Daoy (cell line): Measurements from ENCODE around the gene JADE3. TPM values are rescaled to one million over a fixed set of nuclear protein-coding genes. Genes with fewer than 3 reads are reported as not detected.
"Not testable (repeated sequence)": the region's sequence is repeated elsewhere in the genome, so short reads cannot be mapped to it uniquely, and the experiment has no call there.

ENCODE experiments used
- DNase-seq: peaks from one replicate; pipeline ENCODE4 v3.0.0-alpha.2; 2015; ENCODE audit warnings: low read depth
- total RNA-seq: library from RNA; depleted of rRNA; stranded (reverse); fragments of >200 nt; shearing (Covaris generic); gene quantifications from 2 replicates; pipeline ENCODE4 v1.2.3, GENCODE V29; 2014

Gene JADE3
- total RNA-seq, 1 experiment from 2014 or later: 9.7 TPM

DNA sequence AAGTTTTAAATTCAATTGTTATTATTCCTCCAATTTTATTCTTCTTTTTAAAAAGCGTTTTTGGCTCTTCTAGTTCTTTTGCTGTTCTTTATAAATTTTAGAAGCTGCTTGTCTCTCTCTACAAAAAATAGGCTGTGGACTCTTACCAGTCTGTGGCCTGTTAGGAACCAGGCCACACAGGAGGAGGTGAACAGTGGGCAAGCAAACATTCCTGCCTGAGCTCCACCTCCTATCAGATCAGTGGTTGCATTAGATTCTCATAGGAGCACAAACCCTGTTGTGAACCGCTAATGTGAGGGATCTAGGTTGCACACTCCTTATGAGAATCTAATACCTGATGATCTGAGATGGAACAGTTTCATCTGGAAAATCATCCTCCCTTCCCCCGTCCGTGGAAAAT lies 23.1 kb downstream of the JADE3 start:
- no peak for DNase-seq

DNA sequence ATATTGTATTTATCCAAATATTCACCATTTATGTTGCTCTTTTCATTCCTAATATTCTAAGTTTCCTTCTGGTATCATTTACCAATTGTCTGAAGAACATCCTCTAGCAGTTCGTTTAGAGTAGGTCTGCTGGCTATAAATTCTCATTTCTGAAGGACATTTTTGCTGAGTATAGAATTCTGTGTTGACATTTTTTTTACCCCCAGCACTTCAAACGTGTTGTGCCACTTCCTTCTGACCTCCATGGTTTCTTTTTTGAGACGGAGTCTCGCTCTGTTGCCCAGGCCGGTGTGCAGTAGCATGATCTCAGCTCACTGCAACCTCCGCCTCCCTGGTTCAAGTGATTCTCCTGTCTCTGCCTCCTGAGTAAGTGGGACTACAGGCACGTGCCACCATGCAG lies 26.4 kb downstream of the JADE3 start:
- DNase-seq: no peak

DNA sequence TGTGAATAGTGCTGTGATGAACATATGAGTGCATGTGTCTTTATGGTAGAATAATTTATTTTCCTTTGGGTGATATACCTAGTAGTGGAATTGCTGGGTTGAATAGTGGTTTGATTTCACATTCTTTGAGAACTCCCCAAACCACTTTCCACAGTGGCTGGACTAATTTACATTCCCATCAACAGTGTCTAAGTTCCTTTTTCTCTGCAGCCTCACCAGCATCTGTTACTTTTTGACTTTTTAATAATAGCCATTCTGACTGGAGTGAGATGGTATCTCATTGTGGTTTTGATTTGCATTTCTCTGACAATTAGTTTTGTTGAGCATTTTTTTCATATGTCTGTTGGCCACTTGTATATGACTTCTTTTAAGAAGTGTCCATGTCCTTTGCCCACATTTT lies 29.1 kb downstream of the JADE3 start:
- DNase-seq: no peak

DNA sequence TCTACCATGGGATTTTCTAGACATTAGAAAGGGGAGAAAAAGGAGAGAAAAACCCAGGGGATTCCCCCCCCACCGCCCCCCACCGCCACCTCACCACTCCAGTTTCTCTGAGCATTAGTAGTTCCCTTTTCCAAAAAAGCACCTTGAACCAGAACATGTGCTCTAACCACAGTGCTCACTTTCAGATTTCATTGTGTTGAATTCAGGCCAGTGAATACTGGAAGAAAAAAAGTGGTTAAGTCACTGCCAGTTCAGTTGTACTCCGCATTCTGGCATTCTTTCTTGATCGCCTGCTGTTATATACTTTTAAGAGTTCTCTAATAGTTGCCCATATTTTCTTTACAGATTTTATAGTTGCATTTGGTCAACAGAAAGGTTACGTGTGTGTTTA lies 40.9 kb downstream of the JADE3 start:
- DNase-seq: no peak

DNA sequence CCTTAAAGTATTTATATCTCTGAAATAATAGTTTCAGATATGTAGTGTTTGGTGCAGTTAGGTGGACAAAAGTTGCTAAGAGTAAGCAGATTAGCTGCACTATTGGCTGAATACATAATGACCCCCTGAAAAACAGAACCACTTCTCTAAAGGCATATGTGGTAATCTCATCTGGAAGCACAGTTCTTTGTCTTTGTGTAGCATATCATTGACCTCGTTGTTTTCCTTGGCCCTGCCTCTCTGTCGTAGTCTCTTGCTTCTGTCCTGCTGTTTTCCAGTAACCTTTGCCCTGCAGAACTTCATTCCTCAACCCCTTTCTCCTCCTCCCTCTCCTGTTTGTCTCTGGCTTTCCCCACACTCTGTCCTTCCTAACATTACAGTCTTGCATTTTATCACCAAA lies 41.4 kb downstream of the JADE3 start:
- peak; percentile 3 for DNase-seq

DNA sequence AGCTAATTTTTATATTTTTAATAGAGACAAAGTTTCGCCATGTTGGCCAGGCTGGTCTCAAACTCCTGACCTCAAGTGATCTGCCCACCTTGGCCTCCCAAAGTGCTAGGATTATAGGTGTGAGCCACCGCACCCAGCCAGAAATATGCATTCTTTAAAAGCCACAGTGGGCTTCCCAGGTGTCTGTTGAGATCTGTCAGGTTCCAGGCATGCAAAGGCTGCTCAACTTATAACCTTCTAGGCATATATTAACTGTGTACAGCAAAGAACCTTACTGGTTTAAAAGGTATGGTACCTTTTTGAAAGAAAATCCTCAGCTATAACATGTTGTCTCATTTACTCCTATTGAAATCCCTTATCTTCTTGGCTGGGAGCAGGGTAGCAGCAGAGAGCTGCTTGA lies 42.5 kb downstream of the JADE3 start:
- DNase-seq: no peak

DNA sequence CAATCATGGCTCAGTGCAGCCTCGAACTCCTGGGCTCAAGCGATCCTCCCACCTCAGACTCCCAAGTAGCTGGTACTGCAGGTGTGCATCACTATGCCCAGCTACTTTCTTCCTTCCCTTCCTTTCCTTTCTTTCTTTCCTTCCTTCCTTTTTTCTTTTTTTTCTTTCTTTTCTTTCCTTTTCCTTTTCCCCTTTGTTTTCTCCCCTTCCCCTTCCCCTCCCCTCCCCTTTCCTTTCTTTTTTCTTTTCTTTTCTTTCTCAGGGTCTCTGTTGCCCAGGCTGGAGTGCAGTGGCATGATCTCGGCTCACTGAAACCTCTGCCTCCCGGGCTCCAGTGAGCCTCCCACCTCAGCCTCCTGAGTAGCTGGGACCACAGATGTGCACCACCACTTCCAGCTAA lies 44.4 kb downstream of the JADE3 start:
- DNase-seq: not testable (repeated sequence)

DNA sequence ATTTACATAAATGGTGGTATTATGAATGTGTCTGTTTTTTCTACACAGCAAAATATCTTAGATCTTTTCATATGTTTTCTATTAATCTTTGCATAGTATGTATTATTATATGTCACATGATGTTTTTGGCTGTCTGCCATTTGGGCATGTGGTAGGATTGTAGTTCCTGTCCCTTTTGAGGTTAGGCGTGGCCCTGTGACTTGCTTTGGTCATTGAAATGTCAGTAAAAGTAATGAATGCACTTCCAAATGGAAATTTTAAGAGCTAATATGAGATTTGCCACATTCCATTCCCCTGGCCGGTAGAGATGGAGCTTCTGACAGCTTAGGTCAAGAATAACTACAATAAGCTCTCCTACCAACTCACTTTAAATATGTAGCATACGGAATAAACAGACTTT lies 45.1 kb downstream of the JADE3 start:
- no peak for DNase-seq

DNA sequence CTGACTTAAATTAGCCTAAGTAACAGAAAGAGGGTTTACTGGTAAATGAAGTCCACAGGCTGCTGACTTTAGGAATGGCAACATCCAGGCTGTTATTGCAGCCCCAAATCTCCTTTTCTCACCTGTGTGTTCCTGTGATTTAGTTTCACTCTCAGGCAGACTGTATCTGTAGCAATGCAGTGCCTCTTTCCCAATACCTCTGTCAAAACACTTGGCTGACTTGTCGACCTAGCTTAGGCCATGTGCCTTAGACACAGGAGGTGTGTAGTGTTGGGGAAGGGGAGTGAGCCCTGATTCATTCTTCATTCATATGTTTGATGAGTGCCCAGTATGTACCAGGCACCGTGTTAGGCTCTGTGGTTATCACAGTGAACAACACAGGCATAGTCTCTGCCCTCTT lies 46.9 kb downstream of the JADE3 start:
- no peak for DNase-seq

DNA sequence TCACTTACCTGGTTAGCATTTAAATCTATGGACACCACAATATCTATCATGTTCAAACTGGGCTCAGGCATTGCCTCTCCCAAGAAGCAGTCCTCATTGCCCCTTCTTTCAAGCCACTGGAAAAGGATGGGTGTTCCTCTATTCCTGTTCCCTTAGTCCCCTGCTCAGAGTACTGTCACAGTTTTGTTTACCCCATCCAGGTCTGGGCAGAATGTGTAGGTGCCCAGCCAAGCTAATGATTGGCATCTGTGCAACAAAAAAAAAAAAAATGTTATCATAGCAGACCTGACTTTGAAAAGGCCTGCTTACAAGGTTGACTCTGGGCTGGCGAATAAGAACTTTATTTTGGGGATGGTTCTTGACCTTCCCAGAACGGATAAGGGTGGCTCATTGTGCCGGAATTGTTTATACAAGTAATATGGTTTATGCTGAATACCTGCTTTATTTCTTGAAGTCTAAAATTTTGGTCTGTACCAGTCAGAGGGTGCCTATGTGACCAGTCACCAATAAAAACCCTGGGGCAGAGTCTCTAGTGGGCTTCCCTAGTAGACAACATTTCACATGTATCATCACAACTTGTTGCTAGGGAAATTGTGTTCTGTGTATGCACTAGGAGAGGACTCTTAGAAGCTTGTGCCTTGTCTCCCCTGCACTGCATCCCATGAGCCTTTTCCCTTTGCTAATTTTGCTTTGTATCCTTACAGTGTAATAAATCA lies 47.9 kb downstream of the JADE3 start:
- no peak for DNase-seq

DNA sequence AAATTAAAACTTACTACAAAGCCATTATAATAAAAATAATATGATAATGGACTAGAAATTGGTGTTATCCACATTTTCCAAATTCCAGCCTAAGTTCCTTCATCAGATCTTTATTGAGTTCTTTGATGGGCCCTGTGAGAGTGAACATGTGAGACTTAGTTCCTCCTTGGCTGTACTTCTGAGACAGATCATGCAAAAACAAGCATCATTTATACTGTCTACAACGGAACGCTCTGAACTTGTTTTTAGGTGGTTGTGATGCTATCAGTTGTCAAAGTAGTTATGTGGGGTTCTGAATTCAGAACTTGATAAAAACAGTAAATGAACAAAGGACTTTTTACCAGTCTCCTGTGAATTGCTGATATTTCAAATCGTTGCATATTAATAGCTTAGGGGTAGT lies 48.9 kb downstream of the JADE3 start:
- no peak for DNase-seq

DNA sequence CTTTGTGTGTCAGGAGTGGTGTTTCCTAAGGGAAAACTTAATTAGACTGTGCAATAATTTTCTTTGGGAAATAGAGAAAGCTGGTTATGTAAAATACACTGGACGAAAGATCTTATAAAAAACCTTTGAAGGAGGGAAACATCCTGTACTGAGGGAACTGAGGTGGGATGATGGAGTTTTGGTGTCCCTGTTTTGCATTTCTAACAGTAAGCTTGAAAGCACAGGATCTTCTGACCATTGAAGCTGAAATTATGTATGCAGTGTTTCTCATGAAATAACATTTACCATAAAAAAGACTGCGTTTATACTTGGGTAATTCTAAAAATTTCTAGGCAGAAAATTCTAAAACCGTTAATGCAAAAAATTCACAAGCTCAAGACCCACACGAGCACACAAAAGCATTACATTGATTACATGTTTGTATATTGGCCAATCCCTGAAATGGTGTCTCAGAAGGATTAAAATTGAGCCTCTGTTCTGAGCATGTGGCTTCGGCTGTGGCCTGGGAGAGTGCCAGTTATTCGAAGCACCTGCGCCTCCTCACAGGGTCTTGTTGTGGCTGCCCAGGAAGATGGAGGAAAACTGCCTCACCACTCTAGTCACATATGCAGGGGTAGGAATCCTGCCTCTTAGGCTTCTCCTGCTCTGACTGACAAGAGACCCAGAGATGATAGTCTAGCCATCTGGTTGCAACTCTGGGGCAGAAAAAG lies 49.5 kb downstream of the JADE3 start:
- DNase-seq: no peak

DNA sequence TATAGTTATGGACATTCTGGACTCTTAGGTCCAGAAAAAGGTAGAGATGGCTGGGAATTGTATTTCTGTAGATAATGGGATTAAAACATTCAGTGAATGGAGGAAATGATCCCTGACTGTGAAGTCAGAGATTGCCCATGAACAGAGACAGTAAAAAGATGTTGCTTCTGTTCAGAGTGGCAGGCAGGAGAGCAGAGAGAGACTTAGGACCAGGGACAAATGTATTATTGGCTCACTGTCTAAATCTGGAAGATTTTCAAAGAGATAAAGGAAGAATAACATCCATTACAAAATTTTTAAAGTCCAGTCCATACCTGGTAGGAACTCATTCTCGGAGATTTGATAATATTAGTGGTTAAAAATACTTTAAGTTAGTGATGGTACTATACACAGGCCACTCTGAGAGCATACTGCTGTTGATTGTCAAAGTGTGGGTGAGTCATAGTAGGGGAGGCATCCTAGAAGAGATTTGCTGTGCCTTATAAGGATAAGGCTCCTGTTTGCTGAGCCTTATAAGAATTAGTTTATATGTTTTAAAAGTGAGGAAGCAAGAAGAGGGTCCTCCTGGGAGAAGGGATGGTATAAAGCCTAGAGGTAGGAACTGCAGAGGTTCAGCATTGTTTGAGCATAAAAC lies 53.0 kb downstream of the JADE3 start:
- DNase-seq: peak; percentile 2

DNA sequence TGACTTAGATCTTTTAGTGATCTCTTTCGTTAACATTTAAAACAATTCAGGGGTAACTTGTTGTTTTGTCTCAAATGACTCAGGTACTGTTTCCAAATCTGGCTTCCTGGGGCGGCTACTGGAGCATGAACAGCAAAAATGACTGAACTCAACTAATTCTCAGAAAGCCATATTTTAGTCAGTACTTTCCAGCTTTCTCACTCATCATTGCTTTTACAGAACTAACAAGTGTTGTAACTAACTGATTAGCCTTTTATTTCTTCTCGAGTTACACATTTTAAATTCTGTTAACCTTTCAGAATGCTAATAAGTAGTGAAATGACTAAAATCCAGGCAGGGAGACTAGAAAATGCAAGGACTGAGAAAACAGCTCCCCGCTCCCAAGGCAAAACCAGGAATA lies 55.3 kb downstream of the JADE3 start:
- no peak for DNase-seq

DNA sequence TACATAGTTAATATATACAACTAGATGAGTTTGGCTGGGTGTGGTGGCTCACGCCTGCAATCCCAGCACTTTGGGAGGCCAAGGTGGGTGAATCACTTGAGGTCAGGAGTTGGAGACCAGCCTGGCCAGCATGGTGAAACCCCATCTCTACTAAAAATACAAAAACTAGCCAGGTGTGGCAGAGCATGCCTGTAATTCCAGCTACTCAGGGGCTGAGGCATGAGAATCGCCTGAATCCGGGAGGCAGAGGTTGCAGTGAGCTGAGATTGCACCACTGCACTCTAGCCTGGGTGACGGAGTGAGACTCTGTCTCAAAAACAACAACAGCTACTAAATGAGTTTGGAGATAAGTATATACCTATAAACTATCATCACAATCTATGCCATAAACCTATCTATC lies 64.8 kb downstream of the JADE3 start:
- DNase-seq: not testable (repeated sequence)

DNA sequence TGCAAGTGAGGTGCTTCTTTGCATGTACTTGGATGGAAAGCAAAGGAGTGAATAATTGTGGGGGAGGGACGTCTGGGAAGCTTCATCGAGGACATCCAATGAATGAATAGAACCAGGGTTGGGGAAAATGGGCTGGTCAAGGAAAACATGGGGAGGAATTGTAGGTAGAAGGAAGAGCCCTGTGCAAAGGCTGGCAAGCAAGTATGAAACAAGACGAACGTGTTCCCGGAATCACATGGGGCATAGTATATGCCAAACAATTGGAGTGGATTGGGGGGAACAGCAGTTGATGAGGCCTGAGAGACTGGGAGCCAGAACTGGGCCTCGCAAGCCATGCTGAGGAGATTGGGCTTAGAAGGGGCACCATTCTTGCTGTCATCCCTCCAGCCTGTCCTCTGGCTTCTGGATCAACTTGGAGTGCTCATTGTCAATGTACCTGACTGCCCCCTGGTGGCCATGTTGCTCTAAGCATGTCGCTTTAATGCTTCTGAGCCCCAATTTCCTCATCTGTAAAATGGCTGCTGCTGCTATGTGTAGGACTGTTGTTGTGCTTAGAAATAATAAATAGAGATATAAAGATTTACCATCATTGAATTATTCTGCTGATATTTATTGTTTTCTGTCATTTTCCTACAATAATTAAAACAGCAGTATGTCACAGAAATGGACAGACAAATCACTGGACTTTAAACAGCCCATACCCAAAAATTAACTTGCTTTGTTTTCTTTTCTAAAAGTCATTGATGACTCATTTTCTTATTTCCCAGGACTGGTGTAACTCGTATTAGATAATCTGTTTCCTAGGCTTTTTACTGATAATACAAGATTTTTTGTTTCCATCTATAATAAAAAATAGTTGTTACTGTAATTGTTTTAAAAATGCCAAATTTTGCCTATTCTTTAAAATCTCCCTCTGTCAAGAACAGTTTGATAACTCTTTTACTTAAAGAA lies 66.4 kb downstream of the JADE3 start:
- DNase-seq: peak; percentile 73

DNA sequence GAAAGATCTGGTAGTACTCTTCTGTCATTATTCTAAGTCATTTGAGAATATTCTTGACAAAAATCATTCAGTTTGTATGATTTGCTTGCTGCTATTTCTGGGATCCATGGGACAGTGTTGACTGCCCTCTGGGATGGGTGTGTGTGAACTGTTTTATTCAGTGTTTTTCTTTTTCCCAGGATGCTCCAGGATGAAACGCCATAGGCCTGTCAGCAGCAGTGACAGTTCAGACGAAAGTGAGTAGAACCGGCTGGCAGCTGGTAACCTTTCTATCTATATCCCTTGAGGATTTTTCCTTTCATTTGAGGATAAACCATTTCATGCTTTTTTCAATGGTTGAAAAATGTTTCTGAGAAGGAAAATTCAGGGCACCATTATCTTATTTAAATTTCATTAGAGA lies 72.5 kb downstream of the JADE3 start:
- no peak for DNase-seq

DNA sequence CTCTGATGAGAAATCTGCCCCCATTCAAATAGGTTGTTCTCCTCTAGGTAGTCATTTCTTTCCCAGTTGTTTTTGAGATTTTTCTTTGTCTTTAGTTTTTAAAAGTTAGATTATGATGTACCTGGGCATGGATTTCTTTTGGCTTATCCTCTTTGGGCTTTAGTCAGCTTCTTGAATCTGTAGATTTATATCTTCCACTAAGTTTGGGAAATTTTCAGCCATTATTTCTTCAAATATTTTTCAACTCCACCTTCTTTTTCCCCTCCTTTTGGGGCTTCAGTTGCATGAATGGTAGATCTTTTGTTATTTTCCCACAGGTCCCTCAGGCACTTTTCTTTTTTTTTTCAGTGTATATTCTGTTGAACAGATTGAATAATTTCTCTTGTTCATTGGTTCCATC lies 77.3 kb downstream of the JADE3 start:
- DNase-seq: no peak

DNA sequence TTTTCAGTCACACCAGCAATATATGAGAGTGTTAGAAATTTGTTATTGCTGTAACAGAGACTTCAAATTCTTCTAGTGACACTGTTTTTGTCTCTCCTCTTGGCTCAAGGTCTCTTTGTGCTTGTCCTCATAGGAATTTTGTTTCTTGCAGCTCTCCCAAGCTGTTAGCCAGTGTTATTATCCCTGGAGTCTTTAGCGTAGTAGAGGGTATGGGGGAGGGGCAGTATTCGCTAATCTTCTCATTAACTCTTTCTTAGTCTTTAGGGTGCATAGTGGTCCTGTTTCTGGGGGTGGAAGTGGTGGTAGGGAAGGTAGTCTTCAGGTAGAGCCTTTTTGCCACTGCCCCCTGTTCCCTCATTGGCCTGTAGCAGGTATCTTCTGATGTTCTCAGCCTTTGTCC lies 79.4 kb downstream of the JADE3 start:
- DNase-seq: no peak

DNA sequence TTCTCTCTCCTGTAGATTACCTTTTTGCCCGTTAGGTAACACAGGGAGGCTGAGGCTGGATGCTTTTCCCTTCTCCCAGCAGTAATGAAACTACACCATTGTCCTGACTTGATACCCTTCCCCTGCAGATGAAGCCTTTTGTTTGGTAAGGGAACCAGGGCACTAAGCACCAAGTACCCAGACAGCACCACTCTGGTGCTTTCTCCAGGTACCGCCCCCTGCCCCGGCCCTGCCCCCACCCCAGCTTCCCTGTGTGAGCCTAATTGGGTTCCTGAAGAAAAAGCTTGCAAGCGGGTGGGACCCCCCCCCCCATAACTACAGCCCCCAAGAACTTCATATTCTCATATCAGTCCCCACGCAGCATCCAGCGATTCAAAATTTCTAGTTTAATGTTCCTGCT lies 79.8 kb downstream of the JADE3 start:
- DNase-seq: no peak

DNA sequence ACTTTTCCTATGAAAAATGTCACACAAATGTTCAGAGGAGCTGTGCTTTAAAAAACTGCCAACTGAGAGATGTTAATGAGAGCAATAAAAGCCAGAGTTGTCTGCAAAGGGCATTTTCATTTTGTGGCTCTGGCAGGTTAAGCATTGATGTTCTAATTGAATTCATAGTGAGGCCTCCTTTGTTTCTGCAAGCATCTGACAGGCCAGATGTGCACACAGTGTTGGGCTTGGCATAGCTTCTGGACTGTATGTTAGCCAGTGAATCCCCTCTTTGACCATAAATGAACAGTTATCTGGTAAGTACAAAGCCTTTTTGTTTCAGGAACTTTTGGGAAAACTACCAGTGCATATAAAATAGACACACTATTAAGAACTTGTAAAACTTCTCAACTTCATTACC lies 81.9 kb downstream of the JADE3 start:
- no peak for DNase-seq

DNA sequence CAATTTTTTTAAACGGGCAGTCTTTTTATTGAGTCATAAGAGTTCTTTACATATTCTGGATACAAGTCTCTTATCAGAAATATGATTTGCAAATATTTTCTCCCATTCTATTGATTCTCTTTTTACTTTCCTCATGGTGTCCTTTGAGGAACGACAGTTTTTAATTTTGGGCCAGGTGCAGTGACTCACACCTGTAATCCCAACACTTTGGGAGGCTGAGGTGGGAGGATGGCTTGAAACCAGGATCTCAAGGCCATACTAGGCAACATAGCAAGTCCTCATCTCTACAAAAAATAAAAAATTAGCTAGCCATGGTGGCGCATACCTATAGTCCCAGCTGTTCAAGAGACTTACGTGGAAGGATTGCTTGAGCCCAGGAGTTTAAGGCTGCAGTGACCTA lies 99.9 kb downstream of the JADE3 start:
- DNase-seq: no peak
